Keratinocyte (primary cell): ENCODE results near the gene MAML2. TPM values are rescaled to one million over a fixed set of nuclear protein-coding genes. Genes with fewer than 3 reads are reported as not detected.

Experiments
- DNase-seq: peaks from one replicate; pipeline ENCODE4 v3.0.0-alpha.2; 2011; ENCODE audit warnings: low read depth, missing footprints, low spot score
- FAIRE-seq: peaks from 2 replicates; lab custom pipeline; 2011; peaks lifted over from hg19 to GRCh38; lab: Jason Lieb, UNC
- H2AFZ ChIP-seq: 2 replicates; pipeline ENCODE4 v1.6.0; 2012; ENCODE audit warnings: low read length, control low read depth, inconsistent platforms; ENCODE audit not compliant: control insufficient read depth
- H3K27ac ChIP-seq: 2 replicates; pipeline ENCODE4 v1.5.1; 2011; ENCODE audit warnings: low read length; ENCODE audit not compliant: control insufficient read depth, insufficient read depth
- H3K27me3 ChIP-seq: 3 replicates; pipeline ENCODE4 v1.6.0; 2011; ENCODE audit warnings: low read length; ENCODE audit not compliant: control insufficient read depth, insufficient read depth; ENCODE audit errors: extremely low read depth
- H3K36me3 ChIP-seq, 2 experiments: 2 replicates in 1 of 2; 3 replicates in 1 of 2; pipeline ENCODE4 v1.5.1; 2011; ENCODE audit warnings: low read length in 2 of 2, mild to moderate bottlenecking in 1 of 2; ENCODE audit not compliant: control insufficient read depth in 2 of 2, insufficient read depth in 2 of 2; ENCODE audit errors: extremely low read depth in 1 of 2
- H3K4me1 ChIP-seq: 3 replicates; pipeline ENCODE4 v1.5.1; 2011; ENCODE audit warnings: low read length; ENCODE audit not compliant: control insufficient read depth, insufficient read depth; ENCODE audit errors: extremely low read depth
- H3K4me2 ChIP-seq: 3 replicates; pipeline ENCODE4 v1.6.0; 2011; ENCODE audit warnings: low read depth, low read length; ENCODE audit not compliant: control insufficient read depth, insufficient read depth; ENCODE audit errors: extremely low read depth
- H3K4me3 ChIP-seq, 3 experiments: fragments of 200-600 bp in 1 of 3; sonication (generic) in 1 of 3; 2 replicates in 2 of 3; 3 replicates in 1 of 3; pipeline ENCODE4 v1.5.1; 2011 to 2016; ENCODE audit warnings: low read length in 3 of 3, mild to moderate bottlenecking in 3 of 3, control low read depth in 2 of 3, inconsistent platforms in 1 of 3, low read depth in 1 of 3, mixed read lengths in 1 of 3, mixed run types in 1 of 3, moderate library complexity in 1 of 3; ENCODE audit not compliant: control insufficient read depth in 2 of 3, insufficient read depth in 2 of 3; ENCODE audit errors: extremely low read depth in 1 of 3
- H3K79me2 ChIP-seq: 2 replicates; pipeline ENCODE4 v1.6.0; 2012; ENCODE audit warnings: low read length; ENCODE audit not compliant: control insufficient read depth, insufficient read depth
- H3K9ac ChIP-seq: 3 replicates; pipeline ENCODE4 v1.6.0; 2011; ENCODE audit warnings: low read length; ENCODE audit not compliant: control insufficient read depth, insufficient read depth; ENCODE audit errors: extremely low read depth
- H3K9me1 ChIP-seq: 3 replicates; pipeline ENCODE4 v1.6.0; 2011; ENCODE audit warnings: low read length; ENCODE audit not compliant: control insufficient read depth, insufficient read depth; ENCODE audit errors: extremely low read depth
- H3K9me3 ChIP-seq: 2 replicates; pipeline ENCODE4 v1.5.1; 2012; ENCODE audit warnings: low read depth, low read length; ENCODE audit not compliant: control insufficient read depth
- H4K20me1 ChIP-seq: 3 replicates; pipeline ENCODE4 v1.6.0; 2011; ENCODE audit warnings: low read length; ENCODE audit not compliant: control insufficient read depth, insufficient read depth; ENCODE audit errors: extremely low read depth
- EZH2 ChIP-seq: IDR thresholded peaks from one replicate; pipeline ENCODE4 v1.6.1; 2012; ENCODE audit warnings: inconsistent platforms, mild to moderate bottlenecking, low read length, moderate library complexity
- dilution Hi-C: fragments of 300-500 bp; cut with MboI; formaldehyde crosslinking; loops from one replicate; pipeline ENCODE4 v1.7.0; 2020; ENCODE audit warnings: low sequenced_read_pairs; ENCODE audit not compliant: extremely low pct_ligation_motif_present
- polyA plus RNA-seq, 5 experiments: library from polyadenylated mRNA; depleted of rRNA in 3 of 5; stranded (reverse) in 3 of 5; stranded (forward) in 1 of 5; unstranded in 1 of 5; fragments of >200 nt; gene quantifications; 1 replicate in 1 of 5; 2 replicates in 3 of 5; 3 replicates in 1 of 5; pipeline versions ENCODE4 v1.2.1 to v1.2.3, GENCODE V29; 2011 to 2012; ENCODE audit warnings: missing spikeins in 2 of 5, low read depth in 1 of 5, low replicate concordance in 1 of 5
- TF ChIP-seq, protein P1 (sequence below), 3 experiments: IDR thresholded peaks in 1 of 3; conservative IDR thresholded peaks in 1 of 3; optimal IDR thresholded peaks in 1 of 3; 2 replicates in 2 of 3; 3 replicates in 1 of 3; pipeline versions ENCODE3 to v1.5.1; 2011; ENCODE audit warnings: low read length in 3 of 3, mild to moderate bottlenecking in 3 of 3, moderate library complexity in 2 of 3, control low read depth in 1 of 3, inconsistent platforms in 1 of 3; ENCODE audit not compliant: insufficient read depth in 2 of 3; ENCODE audit errors: extremely low read depth in 1 of 3

Gene MAML2
- polyA plus RNA-seq, 1 donor (not counting 4 experiments of a cell fraction or from before 2014, with no cell fraction given): 4.2 TPM

DNA sequence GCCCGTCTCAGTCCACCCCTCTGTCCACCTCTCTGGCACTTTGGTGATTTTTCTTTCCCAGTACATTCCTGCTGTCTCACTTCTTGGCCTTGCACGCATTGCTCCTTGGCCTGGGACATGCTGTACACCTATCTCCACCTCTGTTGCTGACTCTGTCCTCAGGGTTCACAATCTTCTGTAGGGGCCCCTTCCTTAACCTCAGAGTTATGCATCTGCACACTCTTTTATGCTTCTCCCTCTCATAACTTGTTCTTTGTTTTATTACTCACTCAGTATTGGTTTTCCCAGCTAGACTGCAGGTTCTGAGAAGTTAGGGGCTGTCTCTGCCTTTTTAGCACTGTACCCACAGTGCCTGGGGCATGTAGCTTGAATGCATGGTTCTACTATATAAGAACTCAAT, 279.9 kb downstream of the MAML2 start:
- dilution Hi-C loops: no loop called here
- H3K9ac ChIP-seq: no peak overlapping the region
- DNase-seq: no peak
- H3K9me3 ChIP-seq: no peaks in the 10 kb centered on the region
- peaks cover 8% of the 10 kb centered on the region for H3K4me1 ChIP-seq
- H3K4me2 ChIP-seq: no peak overlapping the region
- H4K20me1 ChIP-seq: no peaks in the 10 kb centered on the region
- H2AFZ ChIP-seq: no peak overlapping the region
- H3K9me1 ChIP-seq: no peaks in the 10 kb centered on the region
- no peaks in the 10 kb centered on the region for H3K79me2 ChIP-seq
- no peaks in the 10 kb centered on the region for H3K36me3 ChIP-seq
- no peaks in the 10 kb centered on the region for H3K27me3 ChIP-seq
- no peak overlapping the region for H3K27ac ChIP-seq
- no peak overlapping the region for H3K4me3 ChIP-seq
- TF ChIP-seq EZH2: no peak
- TF ChIP-seq, protein P1, sequence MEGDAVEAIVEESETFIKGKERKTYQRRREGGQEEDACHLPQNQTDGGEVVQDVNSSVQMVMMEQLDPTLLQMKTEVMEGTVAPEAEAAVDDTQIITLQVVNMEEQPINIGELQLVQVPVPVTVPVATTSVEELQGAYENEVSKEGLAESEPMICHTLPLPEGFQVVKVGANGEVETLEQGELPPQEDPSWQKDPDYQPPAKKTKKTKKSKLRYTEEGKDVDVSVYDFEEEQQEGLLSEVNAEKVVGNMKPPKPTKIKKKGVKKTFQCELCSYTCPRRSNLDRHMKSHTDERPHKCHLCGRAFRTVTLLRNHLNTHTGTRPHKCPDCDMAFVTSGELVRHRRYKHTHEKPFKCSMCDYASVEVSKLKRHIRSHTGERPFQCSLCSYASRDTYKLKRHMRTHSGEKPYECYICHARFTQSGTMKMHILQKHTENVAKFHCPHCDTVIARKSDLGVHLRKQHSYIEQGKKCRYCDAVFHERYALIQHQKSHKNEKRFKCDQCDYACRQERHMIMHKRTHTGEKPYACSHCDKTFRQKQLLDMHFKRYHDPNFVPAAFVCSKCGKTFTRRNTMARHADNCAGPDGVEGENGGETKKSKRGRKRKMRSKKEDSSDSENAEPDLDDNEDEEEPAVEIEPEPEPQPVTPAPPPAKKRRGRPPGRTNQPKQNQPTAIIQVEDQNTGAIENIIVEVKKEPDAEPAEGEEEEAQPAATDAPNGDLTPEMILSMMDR (optimal IDR thresholded peaks at IDR 0.05 in 1 of 3, IDR thresholded peaks at IDR 0.05 in 1 of 3, conservative IDR thresholded peaks at IDR 0.05 in 1 of 3; ENCODE audit: extremely low read depth in 1 of 3, insufficient read depth in 2 of 3, low read length in 3 of 3): no peak
- FAIRE-seq: no peak

DNA sequence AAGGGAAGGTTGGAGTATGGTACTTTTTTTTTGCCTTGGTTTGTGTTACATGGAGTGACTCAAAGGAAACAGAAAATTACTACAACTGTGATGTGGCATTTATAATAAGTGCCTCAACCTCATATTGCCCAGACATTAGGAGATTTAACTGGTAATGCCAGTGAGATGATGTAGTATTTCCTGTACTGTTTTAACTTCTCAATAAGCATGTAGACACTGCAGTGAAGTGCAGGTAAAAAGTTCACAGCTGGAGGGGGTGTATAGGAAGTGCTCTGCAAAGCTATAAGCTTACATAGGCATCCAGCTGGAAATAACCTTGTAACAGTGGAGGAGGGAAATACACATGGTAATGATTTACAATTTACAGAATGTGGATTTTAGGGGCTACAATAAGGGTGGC, 280.9 kb downstream of the MAML2 start:
- Histone ChIP-seq H3K9me3 (no peaks in the 10 kb centered on the region), H2AFZ (no peak overlapping the region), H3K27ac (no peak overlapping the region), H3K79me2 (no peaks in the 10 kb centered on the region), H3K4me3 (no peak overlapping the region), H3K9ac (no peak overlapping the region), H3K27me3 (no peaks in the 10 kb centered on the region), H3K36me3 (no peaks in the 10 kb centered on the region), H3K4me2 (no peak overlapping the region), H3K9me1 (no peaks in the 10 kb centered on the region), H3K4me1 (peaks cover 5% of the 10 kb centered on the region), H4K20me1 (no peaks in the 10 kb centered on the region)
- dilution Hi-C loops: no loop called here
- DNase-seq (no peak), FAIRE-seq (no peak)
- TF ChIP-seq, protein P1 (optimal IDR thresholded peaks at IDR 0.05 in 1 of 3, IDR thresholded peaks at IDR 0.05 in 1 of 3, conservative IDR thresholded peaks at IDR 0.05 in 1 of 3; ENCODE audit: extremely low read depth in 1 of 3, insufficient read depth in 2 of 3, low read length in 3 of 3): no peak
- no peak for TF ChIP-seq EZH2
